Muscle layer of duodenum (tissue), 2 donors: ENCODE results near the gene MYH15.
A peak's percentile ranks its signal among the peaks of the same experiment; 100 is the strongest.

Experiments used
- H3K27ac ChIP-seq: one replicate; pipeline ENCODE4 v1.7.0; 2013; ENCODE audit warnings: mild to moderate bottlenecking, low read length
- H3K27me3 ChIP-seq: one replicate; pipeline ENCODE4 v1.7.0; 2013; ENCODE audit warnings: low read depth, mild to moderate bottlenecking, control low read depth, low read length
- H3K36me3 ChIP-seq, 2 donors: one replicate each; pipeline ENCODE4 v1.7.0; 2013; ENCODE audit warnings: low read length in 2 of 2, control low read depth in 1 of 2, mild to moderate bottlenecking in 1 of 2; ENCODE audit not compliant: insufficient read depth in 2 of 2, control insufficient read depth in 1 of 2
- H3K4me1 ChIP-seq, 2 donors: one replicate each; pipeline ENCODE4 v1.7.0; 2013; ENCODE audit warnings: low read length in 2 of 2, mild to moderate bottlenecking in 2 of 2, control low read depth in 1 of 2, moderate library complexity in 1 of 2; ENCODE audit not compliant: insufficient read depth in 2 of 2, control insufficient read depth in 1 of 2
- H3K4me3 ChIP-seq, 2 donors: one replicate each; pipeline ENCODE4 v1.7.0; 2013; ENCODE audit warnings: low read length in 2 of 2, low read depth in 1 of 2, mild to moderate bottlenecking in 1 of 2
- H3K9me3 ChIP-seq, 2 donors: one replicate each; pipeline ENCODE4 v1.7.0; 2013; ENCODE audit warnings: low read length in 2 of 2, control low read depth in 1 of 2, mild to moderate bottlenecking in 1 of 2; ENCODE audit not compliant: control insufficient read depth in 1 of 2
- donor health status: healthy.

Gene MYH15

GRCh38 chr3:108510496-108510895 is at the start of gene MYH15:
Gene MYH15, minus strand, starts transcription at chr3:108510596. Its CDS starts 66 bp downstream, at chr3:108510530.
- no peak within 1 kb of the TSS for H3K4me3 ChIP-seq

GRCh38 chr3:108555966-108556581 is 45.7 kb upstream of the MYH15 start:
- Histone ChIP-seq H3K36me3 (peaks cover 0 to 9% of the 10 kb centered on the region in 2 donors), H3K4me3 (no peak overlapping the region), H3K27ac (no peak overlapping the region)

More at GRCh38 chr3:108510496-108510895, at the start of gene MYH15:
- Histone ChIP-seq H3K27ac (no peak within 1 kb of the TSS), H3K27me3 (no peaks in the 10 kb centered on the region), H3K36me3 (no peaks in the 10 kb centered on the region), H3K4me1 (peaks cover 0 to 4% of the 10 kb centered on the region in 2 donors), H3K9me3 (no peaks in the 10 kb centered on the region)

GRCh38 chr3:108554913-108555571 is 44.6 kb upstream of the MYH15 start:
- Histone ChIP-seq H3K4me3 (no peak overlapping the region), H3K4me1 (no peaks in the 10 kb centered on the region), H3K36me3 (peaks cover 0 to 9% of the 10 kb centered on the region in 2 donors), H3K27me3 (no peaks in the 10 kb centered on the region), H3K9me3 (no peaks in the 10 kb centered on the region), H3K27ac (no peak overlapping the region)

More at GRCh38 chr3:108555966-108556581, 45.7 kb upstream of the MYH15 start:
- Histone ChIP-seq H3K4me1 (no peaks in the 10 kb centered on the region), H3K9me3 (no peaks in the 10 kb centered on the region), H3K27me3 (no peaks in the 10 kb centered on the region)

GRCh38 chr3:108554229-108554628 is 43.8 kb upstream of the MYH15 start:
- peaks cover 0 to 5% of the 10 kb centered on the region in 2 donors for H3K36me3 ChIP-seq
- H3K27ac ChIP-seq = no peak overlapping the region
- no peaks in the 10 kb centered on the region for H3K4me1 ChIP-seq
- H3K9me3 ChIP-seq = no peaks in the 10 kb centered on the region
- no peaks in the 10 kb centered on the region for H3K27me3 ChIP-seq
- no peak overlapping the region for H3K4me3 ChIP-seq

- Histone ChIP-seq H3K27ac (no peak overlapping the region), H3K27me3 (no peaks in the 10 kb centered on the region), H3K9me3 (no peaks in the 10 kb centered on the region), H3K4me1 (no peaks in the 10 kb centered on the region), H3K4me3 (no peak overlapping the region), H3K36me3 (peaks cover 0 to 5% of the 10 kb centered on the region in 2 donors)
Observed at GRCh38 chr3:108552267-108553159, 42.1 kb upstream of the MYH15 start.

GRCh38 chr3:108548886-108549285 is 38.5 kb upstream of the MYH15 start:
- Histone ChIP-seq H3K27ac (no peak overlapping the region), H3K4me1 (no peaks in the 10 kb centered on the region), H3K9me3 (no peaks in the 10 kb centered on the region), H3K4me3 (no peak overlapping the region), H3K27me3 (no peaks in the 10 kb centered on the region), H3K36me3 (no peaks in the 10 kb centered on the region)

- Histone ChIP-seq H3K9me3 (no peaks in the 10 kb centered on the region), H3K27me3 (no peaks in the 10 kb centered on the region), H3K36me3 (peaks cover 0 to 5% of the 10 kb centered on the region in 2 donors), H3K4me3 (no peak overlapping the region), H3K4me1 (no peaks in the 10 kb centered on the region), H3K27ac (no peak overlapping the region)
Observed at GRCh38 chr3:108548304-108548703, 37.9 kb upstream of the MYH15 start.

- no peaks in the 10 kb centered on the region for H3K4me1 ChIP-seq
- peaks cover 0 to 7% of the 10 kb centered on the region in 2 donors for H3K36me3 ChIP-seq
- no peaks in the 10 kb centered on the region for H3K9me3 ChIP-seq
- H3K4me3 ChIP-seq = peak overlapping the region; percentile 9 to 23
- H3K27me3 ChIP-seq = no peaks in the 10 kb centered on the region
- H3K27ac ChIP-seq = no peak overlapping the region
Observed at GRCh38 chr3:108546692-108547091, 36.3 kb upstream of the MYH15 start.

- H3K36me3 ChIP-seq = peaks cover 0 to 7% of the 10 kb centered on the region in 2 donors
- no peaks in the 10 kb centered on the region for H3K27me3 ChIP-seq
- peak overlapping the region; percentile 45 for H3K27ac ChIP-seq
- H3K4me1 ChIP-seq = no peaks in the 10 kb centered on the region
- no peaks in the 10 kb centered on the region for H3K9me3 ChIP-seq
- peak overlapping the region; percentile 9 to 23 for H3K4me3 ChIP-seq
Observed at GRCh38 chr3:108546247-108546646, 35.9 kb upstream of the MYH15 start.

- Histone ChIP-seq H3K27ac (no peak overlapping the region), H3K4me1 (no peaks in the 10 kb centered on the region), H3K9me3 (no peaks in the 10 kb centered on the region), H3K36me3 (no peaks in the 10 kb centered on the region), H3K4me3 (no peak overlapping the region), H3K27me3 (no peaks in the 10 kb centered on the region)
Observed at GRCh38 chr3:108538083-108538482, 27.7 kb upstream of the MYH15 start.
